ENCODE data around the gene OTOP2. TPM values are rescaled to one million over a fixed set of nuclear protein-coding genes. Genes with fewer than 3 reads are reported as not detected.

Gene OTOP2
- total and polyA plus RNA-seq, 9 of the 15 experiments (the other 6 are each of a cell fraction or from before 2014, with no cell fraction given) = 0.04 to 0.36 (median 0.14) TPM; not detected in 1

DNA sequence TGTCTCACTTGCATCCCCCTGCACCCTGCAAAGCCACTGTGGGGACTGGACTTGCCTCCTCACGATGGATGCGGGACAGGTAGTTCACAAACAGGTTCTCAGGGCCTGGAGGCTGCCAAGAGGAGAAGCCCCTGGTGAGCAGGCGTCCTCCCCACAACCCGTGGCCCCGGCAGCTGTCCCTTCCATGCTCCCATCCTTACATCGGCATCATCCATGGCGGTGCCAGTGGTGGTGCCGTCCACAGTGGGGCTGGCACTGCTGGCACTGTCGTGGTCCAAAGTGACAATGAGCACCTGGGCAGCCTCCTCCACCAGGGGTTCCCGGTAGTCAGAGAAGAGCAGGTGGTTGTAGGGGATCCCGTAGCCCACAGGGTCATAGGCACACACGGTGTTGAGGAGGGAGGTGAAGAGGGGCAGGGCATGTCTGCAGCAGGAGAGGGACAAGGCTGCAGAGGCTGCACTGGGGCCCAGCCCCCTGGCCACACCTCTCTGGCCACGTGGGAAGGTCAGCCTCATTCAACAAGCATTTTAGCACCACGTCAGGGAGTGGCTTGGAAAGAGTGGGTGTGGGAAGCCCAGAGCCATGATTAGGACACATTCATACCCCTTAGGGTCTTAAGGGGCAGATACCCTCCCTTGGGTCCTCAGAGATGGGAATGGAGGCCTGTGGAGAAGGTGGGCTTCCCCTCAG, 35.9 kb downstream of the OTOP2 start (continued):
- TF ChIP-seq NR2C2 (CRISPR knock-in tag; IDR thresholded peaks at IDR 0.05) (no peak), NR2C2 (tag; IDR thresholded peaks at IDR 0.05) (peak; percentile 5; the same call in 1 of the 2 replicates), ZNF57 (CRISPR knock-in tag; IDR thresholded peaks at IDR 0.05) (no peak), MEIS2 (IDR thresholded peaks at IDR 0.05; ENCODE audit: partially characterized antibody) (peak; percentile 4), HNRNPLL (IDR thresholded peaks at IDR 0.05; ENCODE audit: low read depth, low read length, poor library complexity, severe bottlenecking) (no peak), MYC (IDR thresholded peaks at IDR 0.05; ENCODE audit: low read depth, low read length) (no peak), MYC (CRISPR knock-in tag; IDR thresholded peaks at IDR 0.05; ENCODE audit: borderline replicate concordance, low read depth) (no peak), MTA1 (IDR thresholded peaks at IDR 0.05; ENCODE audit: borderline replicate concordance) (no peak), EGR1 (conservative IDR thresholded peaks at IDR 0.05) (peak; percentile 47), NCOR1 (IDR thresholded peaks at IDR 0.05) (no peak), MXI1 (IDR thresholded peaks at IDR 0.05; ENCODE audit: low read depth, low read length) (peak; percentile 75)
- TF ChIP-seq, protein P1, sequence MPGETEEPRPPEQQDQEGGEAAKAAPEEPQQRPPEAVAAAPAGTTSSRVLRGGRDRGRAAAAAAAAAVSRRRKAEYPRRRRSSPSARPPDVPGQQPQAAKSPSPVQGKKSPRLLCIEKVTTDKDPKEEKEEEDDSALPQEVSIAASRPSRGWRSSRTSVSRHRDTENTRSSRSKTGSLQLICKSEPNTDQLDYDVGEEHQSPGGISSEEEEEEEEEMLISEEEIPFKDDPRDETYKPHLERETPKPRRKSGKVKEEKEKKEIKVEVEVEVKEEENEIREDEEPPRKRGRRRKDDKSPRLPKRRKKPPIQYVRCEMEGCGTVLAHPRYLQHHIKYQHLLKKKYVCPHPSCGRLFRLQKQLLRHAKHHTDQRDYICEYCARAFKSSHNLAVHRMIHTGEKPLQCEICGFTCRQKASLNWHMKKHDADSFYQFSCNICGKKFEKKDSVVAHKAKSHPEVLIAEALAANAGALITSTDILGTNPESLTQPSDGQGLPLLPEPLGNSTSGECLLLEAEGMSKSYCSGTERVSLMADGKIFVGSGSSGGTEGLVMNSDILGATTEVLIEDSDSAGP (CRISPR knock-in tag; IDR thresholded peaks at IDR 0.05) = peak; percentile 8; the same call in 1 of the 2 replicates
